Trophoblast cell (in vitro differentiated cells and primary cell): ENCODE results near the gene BFSP2.

Experiments used
- DNase-seq, 2 donors: peaks; one replicate each; pipeline ENCODE4 v3.0.0-alpha.2; 2016
- H2AFZ ChIP-seq: 2 replicates; pipeline ENCODE4 v1.6.1; 2013; ENCODE audit warnings: low read length, moderate library complexity, mild to moderate bottlenecking; ENCODE audit not compliant: insufficient read depth, poor library complexity
- H2AK5ac ChIP-seq: 2 replicates; pipeline ENCODE4 v1.6.1; 2013; ENCODE audit warnings: mild to moderate bottlenecking, low read length
- H2BK120ac ChIP-seq: 2 replicates; pipeline ENCODE4 v1.6.1; 2013; ENCODE audit warnings: low read length, mild to moderate bottlenecking, moderate library complexity; ENCODE audit not compliant: insufficient read depth, poor library complexity
- H2BK12ac ChIP-seq: 2 replicates; pipeline ENCODE4 v1.6.1; 2013; ENCODE audit warnings: mild to moderate bottlenecking, low read length, moderate library complexity
- H2BK5ac ChIP-seq: 2 replicates; pipeline ENCODE4 v1.6.1; 2013; ENCODE audit warnings: low read length, low read depth, moderate library complexity, mild to moderate bottlenecking; ENCODE audit not compliant: poor library complexity
- H3K14ac ChIP-seq: 2 replicates; pipeline ENCODE4 v1.6.1; 2013; ENCODE audit warnings: mild to moderate bottlenecking, low read length
- H3K18ac ChIP-seq: 2 replicates; pipeline ENCODE4 v1.6.1; 2013; ENCODE audit warnings: mild to moderate bottlenecking, low read length
- H3K23ac ChIP-seq: 2 replicates; pipeline ENCODE4 v1.6.1; 2013; ENCODE audit warnings: low read length
- H3K27ac ChIP-seq: 2 replicates; pipeline ENCODE4 v1.5.1; 2013; ENCODE audit warnings: low read depth, mild to moderate bottlenecking, inconsistent platforms, low read length, moderate library complexity
- H3K27me3 ChIP-seq: 2 replicates; pipeline ENCODE4 v1.6.1; 2013; ENCODE audit warnings: inconsistent platforms, mild to moderate bottlenecking, low read length, moderate library complexity; ENCODE audit not compliant: insufficient read depth
- H3K36me3 ChIP-seq, 2 experiments: 1 replicate in 1 of 2; 2 replicates in 1 of 2; pipeline ENCODE4 v1.6.1; 2013; ENCODE audit warnings: low read length in 2 of 2, mild to moderate bottlenecking in 2 of 2, moderate library complexity in 1 of 2; ENCODE audit not compliant: insufficient read depth in 2 of 2, control insufficient read depth in 1 of 2
- H3K4ac ChIP-seq: 2 replicates; pipeline ENCODE4 v1.6.1; 2013; ENCODE audit warnings: low read depth, mild to moderate bottlenecking, low read length, moderate library complexity
- H3K4me1 ChIP-seq, 2 experiments: 1 replicate in 1 of 2; 2 replicates in 1 of 2; pipeline ENCODE4 v1.6.1; 2013; ENCODE audit warnings: low read length in 2 of 2, mild to moderate bottlenecking in 2 of 2, moderate library complexity in 1 of 2; ENCODE audit not compliant: insufficient read depth in 2 of 2, control insufficient read depth in 1 of 2
- H3K4me2 ChIP-seq: 2 replicates; pipeline ENCODE4 v1.6.1; 2013; ENCODE audit warnings: inconsistent platforms, mild to moderate bottlenecking, low read length, moderate library complexity
- H3K4me3 ChIP-seq: 2 replicates; pipeline ENCODE4 v1.5.1; 2013; ENCODE audit warnings: mild to moderate bottlenecking, low read depth, low read length, inconsistent platforms
- H3K79me1 ChIP-seq: one replicate; pipeline ENCODE4 v1.6.1; 2013; ENCODE audit warnings: low read length
- H3K79me2 ChIP-seq: 2 replicates; pipeline ENCODE4 v1.6.1; 2013; ENCODE audit warnings: low read length, mild to moderate bottlenecking; ENCODE audit not compliant: control insufficient read depth, insufficient read depth, poor library complexity
- H3K9ac ChIP-seq: 2 replicates; pipeline ENCODE4 v1.6.1; 2013; ENCODE audit warnings: mild to moderate bottlenecking, low read length
- H3K9me3 ChIP-seq: 2 replicates; pipeline ENCODE4 v1.6.1; 2013; ENCODE audit warnings: low read depth, mild to moderate bottlenecking, control low read depth, inconsistent platforms, low read length; ENCODE audit not compliant: insufficient read depth
- H4K12ac ChIP-seq: 2 replicates; pipeline ENCODE4 v1.6.1; 2013; ENCODE audit warnings: low read depth, mild to moderate bottlenecking, low read length, moderate library complexity
- H4K8ac ChIP-seq: 2 replicates; pipeline ENCODE4 v1.6.1; 2013; ENCODE audit warnings: low read depth, mild to moderate bottlenecking, low read length, moderate library complexity
- H4K91ac ChIP-seq: one replicate; pipeline ENCODE4 v1.6.1; 2013; ENCODE audit warnings: low read depth, mild to moderate bottlenecking, low read length, moderate library complexity
- whole genome bisulfite sequencing: extraction: QIAGEN DNeasy Blood & Tissue Kit; methylation state at CpG from one replicate; pipeline ENCODE4 v1.1.7; 2013; ENCODE audit warnings: missing lambda C conversion rate; ENCODE audit not compliant: insufficient read length, insufficient coverage; ENCODE audit errors: extremely low coverage; 5-methylcytosine and 5-hydroxymethylcytosine counted together

Gene BFSP2

GRCh38 chr3:133486658-133487057 lies 86.8 kb downstream of the BFSP2 start:
- no peak for DNase-seq
- no peak overlapping the region for H3K4me3 ChIP-seq
- no peak overlapping the region for H3K4ac ChIP-seq
- H3K27ac ChIP-seq = no peak overlapping the region
- no peak overlapping the region for H2BK120ac ChIP-seq
- H3K79me2 ChIP-seq = no peaks in the 10 kb centered on the region
- peaks cover 2% of the 10 kb centered on the region for H3K79me1 ChIP-seq
- WGBS = no CpG with 5 or more reads among the region's 5 CpGs
- no peak overlapping the region for H2AK5ac ChIP-seq
- H4K91ac ChIP-seq = no peak overlapping the region
- no peak overlapping the region for H3K23ac ChIP-seq
- H3K27me3 ChIP-seq = no peaks in the 10 kb centered on the region
- no peak overlapping the region for H3K18ac ChIP-seq
- no peak overlapping the region for H4K8ac ChIP-seq
- no peak overlapping the region for H2BK12ac ChIP-seq
- peaks cover 13% of the 10 kb centered on the region for H3K9me3 ChIP-seq
- peaks cover 5 to 10% of the 10 kb centered on the region in 2 experiments for H3K4me1 ChIP-seq
- no peaks in the 10 kb centered on the region for H3K36me3 ChIP-seq
- no peak overlapping the region for H2AFZ ChIP-seq
- no peak overlapping the region for H3K9ac ChIP-seq
- no peak overlapping the region for H3K4me2 ChIP-seq
- H4K12ac ChIP-seq = no peak overlapping the region
- no peak overlapping the region for H2BK5ac ChIP-seq
- no peak overlapping the region for H3K14ac ChIP-seq

GRCh38 chr3:133487204-133487603 lies 87.3 kb downstream of the BFSP2 start:
- no CpG with 5 or more reads among the region's 4 CpGs for WGBS
- Histone ChIP-seq H3K79me1 (peaks cover 2% of the 10 kb centered on the region), H3K27me3 (no peaks in the 10 kb centered on the region), H3K4me2 (no peak overlapping the region), H3K23ac (no peak overlapping the region), H3K18ac (no peak overlapping the region), H3K4ac (no peak overlapping the region), H2BK120ac (no peak overlapping the region), H4K8ac (no peak overlapping the region), H3K14ac (no peak overlapping the region), H2BK12ac (no peak overlapping the region), H3K27ac (no peak overlapping the region), H4K91ac (no peak overlapping the region), H3K4me1 (peaks cover 5 to 10% of the 10 kb centered on the region in 2 experiments), H3K9ac (no peak overlapping the region), H3K79me2 (no peaks in the 10 kb centered on the region), H3K9me3 (peaks cover 13% of the 10 kb centered on the region), H3K4me3 (no peak overlapping the region), H2AFZ (no peak overlapping the region), H3K36me3 (no peaks in the 10 kb centered on the region), H2AK5ac (no peak overlapping the region), H4K12ac (no peak overlapping the region), H2BK5ac (no peak overlapping the region)
- DNase-seq = no peak

GRCh38 chr3:133487920-133488540 lies 88.2 kb downstream of the BFSP2 start:
- Histone ChIP-seq H3K4me3 (no peak overlapping the region), H2AK5ac (no peak overlapping the region), H2BK5ac (no peak overlapping the region), H3K27me3 (no peaks in the 10 kb centered on the region), H4K91ac (no peak overlapping the region), H3K27ac (no peak overlapping the region), H4K12ac (no peak overlapping the region), H3K4me2 (no peak overlapping the region), H3K18ac (no peak overlapping the region), H3K79me1 (peaks cover 2% of the 10 kb centered on the region), H3K23ac (no peak overlapping the region), H3K9me3 (peaks cover 13% of the 10 kb centered on the region), H3K9ac (no peak overlapping the region), H2BK12ac (no peak overlapping the region), H3K36me3 (no peaks in the 10 kb centered on the region), H2BK120ac (no peak overlapping the region), H3K4me1 (peaks cover 5 to 10% of the 10 kb centered on the region in 2 experiments), H2AFZ (no peak overlapping the region), H3K14ac (no peak overlapping the region), H4K8ac (no peak overlapping the region), H3K4ac (no peak overlapping the region), H3K79me2 (no peaks in the 10 kb centered on the region)
- no CpG with 5 or more reads among the region's 1 CpG for WGBS
- peak in 1 of 2 donors; percentile 58 for DNase-seq

- Histone ChIP-seq H3K79me2 (no peaks in the 10 kb centered on the region), H2BK5ac (no peak overlapping the region), H4K12ac (no peak overlapping the region), H3K9ac (no peak overlapping the region), H3K36me3 (no peaks in the 10 kb centered on the region), H3K23ac (no peak overlapping the region), H4K8ac (no peak overlapping the region), H3K4ac (no peak overlapping the region), H3K18ac (no peak overlapping the region), H2BK120ac (no peak overlapping the region), H2BK12ac (no peak overlapping the region), H2AFZ (no peak overlapping the region), H3K4me3 (no peak overlapping the region), H3K9me3 (peaks cover 13% of the 10 kb centered on the region), H3K27ac (no peak overlapping the region), H2AK5ac (no peak overlapping the region), H3K27me3 (no peaks in the 10 kb centered on the region), H3K4me1 (peaks cover 5 to 10% of the 10 kb centered on the region in 2 experiments), H3K4me2 (no peak overlapping the region), H3K14ac (no peak overlapping the region), H4K91ac (no peak overlapping the region), H3K79me1 (peaks cover 2% of the 10 kb centered on the region)
- peak in 1 of 2 donors; percentile 46 for DNase-seq
- no CpG with 5 or more reads among the region's 3 CpGs for WGBS
Observed at GRCh38 chr3:133488785-133489367, 89.0 kb downstream of the BFSP2 start.
